T-helper 1 cell (primary cell): Measurements from ENCODE around the gene TARBP2.

Experiments
- DNase-seq, 5 donors: peaks; one replicate each; pipeline ENCODE4 v3.0.0-alpha.2; 2012 to 2020
- total RNA-seq, 4 donors: gene quantifications; one replicate each; lab custom pipeline; 2026; lab: John Stamatoyannopoulos, UW

Gene TARBP2
- total RNA-seq = 18.9 to 27.2 (median 20.9) reads per million in 4 donors

- peak; percentile 93 to 99 (median 96) for DNase-seq
These were observed at the start of gene TARBP2 for GRCh38 chr12:53500776-53501614. Gene TARBP2 (plus strand): TSS chr12:53501283. CDS start chr12:53501409, 126 bp downstream.

- DNase-seq = peak; percentile 95 to 99 (median 97)
These were observed 49.4 kb upstream of the TARBP2 start, which contains the start of gene PCBP2 for GRCh38 chr12:53451661-53452158. Gene PCBP2 (plus strand): TSS chr12:53452102. CDS start chr12:53454801, 2,699 bp downstream.

- DNase-seq = peak; percentile 62 to 83 (median 75)
These were observed 48.7 kb upstream of the TARBP2 start for GRCh38 chr12:53452159-53453077.

- no peak for DNase-seq
These were observed 47.0 kb upstream of the TARBP2 start for GRCh38 chr12:53453953-53454640.

GRCh38 chr12:53454707-53455106 lies 46.4 kb upstream of the TARBP2 start:
- DNase-seq = no peak

GRCh38 chr12:53456654-53457366 lies 44.3 kb upstream of the TARBP2 start:
- DNase-seq = no peak

GRCh38 chr12:53459097-53459496 lies 42.0 kb upstream of the TARBP2 start:
- DNase-seq = no peak

- no peak for DNase-seq
These were observed 40.0 kb upstream of the TARBP2 start for GRCh38 chr12:53461059-53461458.

- DNase-seq = no peak
These were observed 39.5 kb upstream of the TARBP2 start for GRCh38 chr12:53461591-53461990.

GRCh38 chr12:53462935-53463334 lies 38.1 kb upstream of the TARBP2 start:
- no peak for DNase-seq

GRCh38 chr12:53463802-53464560 lies 37.1 kb upstream of the TARBP2 start:
- DNase-seq = no peak

GRCh38 chr12:53464685-53465418 lies 36.2 kb upstream of the TARBP2 start:
- no peak for DNase-seq

- DNase-seq = no peak
These were observed 35.4 kb upstream of the TARBP2 start for GRCh38 chr12:53465679-53466078.

- DNase-seq = no peak
These were observed 34.4 kb upstream of the TARBP2 start for GRCh38 chr12:53466640-53467039.

GRCh38 chr12:53467082-53467481 lies 34.0 kb upstream of the TARBP2 start:
- DNase-seq = no peak

- DNase-seq = no peak
These were observed 33.2 kb upstream of the TARBP2 start for GRCh38 chr12:53467880-53468279.

GRCh38 chr12:53468282-53468681 lies 32.8 kb upstream of the TARBP2 start:
- no peak for DNase-seq

GRCh38 chr12:53472056-53472582 lies 29.0 kb upstream of the TARBP2 start:
- DNase-seq = no peak

- DNase-seq = no peak
These were observed 27.0 kb upstream of the TARBP2 start for GRCh38 chr12:53474077-53474476.

- DNase-seq = no peak
These were observed 26.3 kb upstream of the TARBP2 start for GRCh38 chr12:53474819-53475218.
